Measurements from ENCODE around the gene CRACR2A. TPM values are rescaled to one million over a fixed set of nuclear protein-coding genes. Genes with fewer than 3 reads are reported as not detected.

CRACR2A gene
- total and polyA plus RNA-seq, 2 of the 13 experiments (the other 11 are each of a cell fraction or from before 2014, with no cell fraction given): 0.09 to 0.20 TPM

GRCh38 chr12:3589745-3590144 lies 163.2 kb downstream of the CRACR2A start (continued):
- TF ChIP-seq ZNF549 (CRISPR knock-in tag; IDR thresholded peaks at IDR 0.05): no peak

GRCh38 chr12:3587402-3588013 lies 165.4 kb downstream of the CRACR2A start:
- Histone ChIP-seq H2AFZ (ENCODE audit: low read length) (no peak overlapping the region), H3K27me3 (ENCODE audit: control insufficient read depth in 1 of 2, insufficient read depth in 2 of 2, low read length in 2 of 2) (peaks cover 0 to 17% of the 10 kb centered on the region in 2 experiments; a peak in 1 of 5 replicates), H3K27ac (ENCODE audit: extremely low read length, insufficient read depth, low read length) (no peak overlapping the region), H3K4me2 (ENCODE audit: low read depth, low read length) (no peak overlapping the region), H3K4me3 (replicated peaks in 1 of 3; ENCODE audit: insufficient read depth in 1 of 3, low read depth in 2 of 3, low read length in 3 of 3) (no peak overlapping the region), H3K79me2 (ENCODE audit: insufficient read depth, low read length) (no peaks in the 10 kb centered on the region), H4K20me1 (ENCODE audit: insufficient read depth, low read length) (no peaks in the 10 kb centered on the region), H3K9ac (ENCODE audit: insufficient read depth, low read depth, low read length) (no peak overlapping the region), H3K36me3 (replicated peaks in 1 of 2; ENCODE audit: control insufficient read depth in 1 of 2, insufficient read depth in 2 of 2, low read length in 2 of 2) (no peaks in the 10 kb centered on the region), H3K9me3 (ENCODE audit: low read length) (no peaks in the 10 kb centered on the region; the same call in 1 of the 2 replicates), H3K4me1 (ENCODE audit: insufficient read depth, low read length) (no peaks in the 10 kb centered on the region)
- no peak for ATAC-seq
- no peak for FAIRE-seq
- TF ChIP-seq TGIF2 (CRISPR knock-in tag; IDR thresholded peaks at IDR 0.05): no peak
- TF ChIP-seq ZNF337 (CRISPR knock-in tag; IDR thresholded peaks at IDR 0.05; ENCODE audit: borderline replicate concordance, low read depth): no peak
- no peak for TF ChIP-seq POLR2A (IDR thresholded peaks at IDR 0.05; ENCODE audit: insufficient read depth in 1 of 2, low read depth in 2 of 2, low read length in 2 of 2)
- no peak for TF ChIP-seq ZNF160 (CRISPR knock-in tag; IDR thresholded peaks at IDR 0.05)
- TF ChIP-seq MYC (CRISPR knock-in tag; IDR thresholded peaks at IDR 0.05; ENCODE audit: borderline replicate concordance): no peak
- no peak for TF ChIP-seq ZKSCAN1 (IDR thresholded peaks at IDR 0.05; ENCODE audit: low read length)
- no peak for TF ChIP-seq MED1 (CRISPR knock-in tag; IDR thresholded peaks at IDR 0.05)
- TF ChIP-seq SATB2 (CRISPR knock-in tag; IDR thresholded peaks at IDR 0.05): no peak
- no peak for TF ChIP-seq CHCHD3 (CRISPR knock-in tag; IDR thresholded peaks at IDR 0.05)
- TF ChIP-seq SNAPC2 (CRISPR knock-in tag; IDR thresholded peaks at IDR 0.05): no peak
- TF ChIP-seq ATF2 (CRISPR knock-in tag; IDR thresholded peaks at IDR 0.05): no peak
- TF ChIP-seq GLI4 (CRISPR knock-in tag; IDR thresholded peaks at IDR 0.05; ENCODE audit: borderline replicate concordance): no peak
- no peak for TF ChIP-seq NCOA1 (CRISPR knock-in tag; IDR thresholded peaks at IDR 0.05)
- 22% methylated on average over 6 of the region's 9 CpGs for WGBS (ENCODE audit: low lambda C conversion rate)
- CTCF ChIA-PET (ENCODE audit: low intra/inter-chr PET ratio, low total read pairs): no interaction called here
- no peak for DNase-seq (ENCODE audit: low spot score)
- BruUV-seq (replicated peaks): no TSS peak
- in situ Hi-C loops (cut with HindIII; ENCODE audit: extremely low pct_ligation_motif_present, low pct_unique_long_range_greater_than_20kb): no loop called here
- POLR2A ChIA-PET: no interaction called here
- intact Hi-C loops (cut with micrococcal nuclease; ENCODE audit: unreplicated experiment): no loop called here

Data from HepG2 (cell line).